IMR-90 (cell line): ENCODE measurements around the gene UBL4A.

Experiments used
- RCOR1 ChIP-seq: IDR thresholded peaks from 2 replicates; pipeline ENCODE4 v1.6.1; 2012; ENCODE audit warnings: mild to moderate bottlenecking, low read length, improper control_type of control experiment; ENCODE audit not compliant: insufficient replicate concordance
- TF ChIP-seq, protein P1 (sequence below): conservative IDR thresholded peaks from 2 replicates; pipeline ENCODE4 v1.5.1; 2012; ENCODE audit warnings: mild to moderate bottlenecking, low read depth, low read length, improper control_type of control experiment

DNA sequence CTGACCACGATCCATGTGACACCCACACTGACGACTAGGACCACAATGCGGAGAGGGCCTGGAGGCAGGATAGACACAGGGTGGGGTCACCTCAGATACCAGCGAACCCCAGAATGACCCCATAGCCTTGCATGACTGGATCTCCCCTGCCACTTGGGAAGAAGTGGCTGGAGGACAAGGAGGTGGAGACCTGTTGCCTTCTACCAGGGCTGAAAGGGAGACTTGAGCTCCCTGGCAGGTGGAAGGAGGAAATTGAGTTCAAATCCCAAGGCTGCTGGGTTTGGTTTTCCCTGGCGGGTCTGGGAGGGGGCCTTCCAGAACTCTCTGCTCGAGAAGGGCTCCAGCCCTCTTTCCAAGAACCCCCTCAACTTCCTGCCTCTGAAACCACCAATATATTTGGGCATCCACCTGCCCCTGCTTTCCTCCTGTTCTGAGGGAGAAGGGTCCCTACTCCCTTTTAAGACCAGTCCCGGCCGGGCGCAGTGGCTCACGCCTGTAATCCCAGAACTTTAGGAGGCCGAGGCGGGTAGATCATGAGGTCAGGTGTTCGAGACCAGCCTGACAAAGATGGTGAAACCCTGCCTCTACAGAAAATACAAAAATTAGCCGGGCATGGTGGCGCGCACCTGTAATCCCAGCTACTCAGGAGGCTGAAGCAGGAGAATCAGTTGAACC, 26.6 kb upstream of the UBL4A start:
- no peak for TF ChIP-seq RCOR1
- TF ChIP-seq, protein P1, sequence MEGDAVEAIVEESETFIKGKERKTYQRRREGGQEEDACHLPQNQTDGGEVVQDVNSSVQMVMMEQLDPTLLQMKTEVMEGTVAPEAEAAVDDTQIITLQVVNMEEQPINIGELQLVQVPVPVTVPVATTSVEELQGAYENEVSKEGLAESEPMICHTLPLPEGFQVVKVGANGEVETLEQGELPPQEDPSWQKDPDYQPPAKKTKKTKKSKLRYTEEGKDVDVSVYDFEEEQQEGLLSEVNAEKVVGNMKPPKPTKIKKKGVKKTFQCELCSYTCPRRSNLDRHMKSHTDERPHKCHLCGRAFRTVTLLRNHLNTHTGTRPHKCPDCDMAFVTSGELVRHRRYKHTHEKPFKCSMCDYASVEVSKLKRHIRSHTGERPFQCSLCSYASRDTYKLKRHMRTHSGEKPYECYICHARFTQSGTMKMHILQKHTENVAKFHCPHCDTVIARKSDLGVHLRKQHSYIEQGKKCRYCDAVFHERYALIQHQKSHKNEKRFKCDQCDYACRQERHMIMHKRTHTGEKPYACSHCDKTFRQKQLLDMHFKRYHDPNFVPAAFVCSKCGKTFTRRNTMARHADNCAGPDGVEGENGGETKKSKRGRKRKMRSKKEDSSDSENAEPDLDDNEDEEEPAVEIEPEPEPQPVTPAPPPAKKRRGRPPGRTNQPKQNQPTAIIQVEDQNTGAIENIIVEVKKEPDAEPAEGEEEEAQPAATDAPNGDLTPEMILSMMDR: no peak
